ENCODE results near the gene PNKD.

Gene PNKD

DNA sequence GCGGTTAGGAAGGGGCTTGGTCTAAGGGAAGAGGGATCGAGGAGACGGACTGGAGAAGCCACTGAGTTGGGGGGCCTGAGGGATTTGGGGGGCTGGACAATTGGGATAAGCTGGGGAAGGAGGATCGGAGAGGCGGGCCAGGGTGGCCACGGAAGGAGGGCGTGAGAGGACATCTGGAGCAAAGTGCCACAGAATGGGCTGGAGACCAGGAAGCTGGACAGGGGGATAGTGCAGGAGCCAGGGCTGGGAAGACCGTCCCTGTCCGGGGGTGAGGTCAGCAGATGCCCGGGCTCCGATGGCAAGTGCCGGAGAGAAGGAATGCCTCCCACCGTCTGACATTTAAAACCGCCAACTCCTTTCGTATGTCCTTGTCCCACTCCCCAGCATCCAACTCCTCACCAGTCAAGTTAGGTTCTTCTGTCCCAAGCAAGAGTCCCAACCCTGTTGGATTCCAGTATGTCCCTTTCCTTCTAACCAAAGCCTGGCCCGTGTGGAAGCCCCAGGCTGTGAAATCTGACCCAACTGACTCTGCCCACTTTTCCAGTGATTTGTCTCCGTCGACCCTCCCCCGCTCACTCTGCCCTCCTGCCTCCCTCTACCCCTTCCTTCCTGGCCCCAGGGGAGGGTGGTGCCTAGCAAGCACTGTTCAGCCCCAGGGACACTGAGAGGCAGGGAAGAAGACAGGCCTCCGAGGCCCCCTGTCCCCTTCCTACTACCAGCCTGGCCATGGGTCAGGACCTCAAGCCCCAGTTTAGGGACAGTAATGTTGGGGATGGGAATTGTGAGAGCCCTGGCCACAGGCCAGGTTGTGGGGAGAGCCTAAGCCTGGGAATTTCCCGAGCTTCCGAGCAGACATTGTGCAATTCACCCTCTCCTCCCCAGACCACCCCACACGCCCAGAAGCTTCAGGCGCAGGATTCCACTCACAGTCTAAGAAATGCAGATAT is 53.5 kb downstream of the PNKD start:
- no peak for FAIRE-seq

DNA sequence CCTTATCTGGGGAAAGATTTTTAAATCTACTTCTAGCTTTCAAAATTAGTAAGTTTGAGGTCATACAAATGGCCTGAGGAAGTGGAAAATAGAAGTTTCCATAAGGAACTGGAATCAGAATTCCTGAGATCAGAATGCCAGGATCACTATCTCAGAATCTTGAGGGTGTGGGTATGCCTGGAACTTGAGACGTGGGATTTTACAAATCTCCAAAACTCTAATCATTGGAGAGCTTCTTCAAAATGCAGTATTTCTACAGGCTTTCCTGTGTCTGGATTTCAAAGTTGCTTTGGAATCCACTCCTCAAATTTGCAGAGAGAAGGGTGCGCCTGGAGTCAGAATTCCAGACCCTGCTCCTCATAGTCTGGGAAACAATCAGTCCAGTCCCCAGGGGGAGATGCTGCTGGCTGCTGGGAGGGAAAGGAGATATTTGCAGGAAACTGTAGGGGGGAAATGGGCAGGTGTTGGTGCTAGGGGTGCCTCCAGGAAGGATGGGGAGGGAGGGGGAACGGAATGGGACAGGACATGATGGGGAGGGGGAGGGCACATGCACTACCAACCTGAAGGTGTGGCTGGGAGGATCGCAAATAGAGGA is 55.3 kb downstream of the PNKD start:
- no peak for DNase-seq (ENCODE audit: insufficient read length, low spot score)
- TF ChIP-seq, protein P1, sequence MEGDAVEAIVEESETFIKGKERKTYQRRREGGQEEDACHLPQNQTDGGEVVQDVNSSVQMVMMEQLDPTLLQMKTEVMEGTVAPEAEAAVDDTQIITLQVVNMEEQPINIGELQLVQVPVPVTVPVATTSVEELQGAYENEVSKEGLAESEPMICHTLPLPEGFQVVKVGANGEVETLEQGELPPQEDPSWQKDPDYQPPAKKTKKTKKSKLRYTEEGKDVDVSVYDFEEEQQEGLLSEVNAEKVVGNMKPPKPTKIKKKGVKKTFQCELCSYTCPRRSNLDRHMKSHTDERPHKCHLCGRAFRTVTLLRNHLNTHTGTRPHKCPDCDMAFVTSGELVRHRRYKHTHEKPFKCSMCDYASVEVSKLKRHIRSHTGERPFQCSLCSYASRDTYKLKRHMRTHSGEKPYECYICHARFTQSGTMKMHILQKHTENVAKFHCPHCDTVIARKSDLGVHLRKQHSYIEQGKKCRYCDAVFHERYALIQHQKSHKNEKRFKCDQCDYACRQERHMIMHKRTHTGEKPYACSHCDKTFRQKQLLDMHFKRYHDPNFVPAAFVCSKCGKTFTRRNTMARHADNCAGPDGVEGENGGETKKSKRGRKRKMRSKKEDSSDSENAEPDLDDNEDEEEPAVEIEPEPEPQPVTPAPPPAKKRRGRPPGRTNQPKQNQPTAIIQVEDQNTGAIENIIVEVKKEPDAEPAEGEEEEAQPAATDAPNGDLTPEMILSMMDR (IDR thresholded peaks at IDR 0.05; ENCODE audit: insufficient read depth, missing control alignments) = no peak
- no peak for FAIRE-seq

More for the DNA sequence above, 53.5 kb downstream of the PNKD start:
- no peak for DNase-seq (ENCODE audit: insufficient read length, low spot score)
- TF ChIP-seq, protein P1 (IDR thresholded peaks at IDR 0.05; ENCODE audit: insufficient read depth, missing control alignments) = no peak

DNA sequence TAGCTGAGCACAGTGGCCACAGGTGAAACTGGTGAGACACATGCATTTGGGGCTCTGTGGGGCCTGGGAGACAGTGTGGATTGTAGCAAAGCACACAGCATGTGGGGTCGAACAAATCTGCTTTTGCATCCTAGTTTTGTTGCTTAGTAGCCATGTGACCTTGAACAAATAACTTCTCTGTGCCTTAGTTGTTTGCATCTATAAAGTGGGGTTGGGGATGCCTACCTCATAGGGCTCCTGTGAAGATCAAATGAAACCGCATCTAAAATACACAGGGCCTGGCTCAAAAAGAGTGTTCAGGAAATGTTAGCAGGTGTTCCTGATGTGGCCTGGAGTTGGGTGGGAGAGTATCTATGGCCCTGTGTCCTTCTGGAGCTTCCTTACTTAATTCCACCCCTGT is 56.0 kb downstream of the PNKD start:
- DNase-seq (ENCODE audit: insufficient read length, low spot score) (no peak), FAIRE-seq (no peak)
- TF ChIP-seq, protein P1 (IDR thresholded peaks at IDR 0.05; ENCODE audit: insufficient read depth, missing control alignments) = no peak

DNA sequence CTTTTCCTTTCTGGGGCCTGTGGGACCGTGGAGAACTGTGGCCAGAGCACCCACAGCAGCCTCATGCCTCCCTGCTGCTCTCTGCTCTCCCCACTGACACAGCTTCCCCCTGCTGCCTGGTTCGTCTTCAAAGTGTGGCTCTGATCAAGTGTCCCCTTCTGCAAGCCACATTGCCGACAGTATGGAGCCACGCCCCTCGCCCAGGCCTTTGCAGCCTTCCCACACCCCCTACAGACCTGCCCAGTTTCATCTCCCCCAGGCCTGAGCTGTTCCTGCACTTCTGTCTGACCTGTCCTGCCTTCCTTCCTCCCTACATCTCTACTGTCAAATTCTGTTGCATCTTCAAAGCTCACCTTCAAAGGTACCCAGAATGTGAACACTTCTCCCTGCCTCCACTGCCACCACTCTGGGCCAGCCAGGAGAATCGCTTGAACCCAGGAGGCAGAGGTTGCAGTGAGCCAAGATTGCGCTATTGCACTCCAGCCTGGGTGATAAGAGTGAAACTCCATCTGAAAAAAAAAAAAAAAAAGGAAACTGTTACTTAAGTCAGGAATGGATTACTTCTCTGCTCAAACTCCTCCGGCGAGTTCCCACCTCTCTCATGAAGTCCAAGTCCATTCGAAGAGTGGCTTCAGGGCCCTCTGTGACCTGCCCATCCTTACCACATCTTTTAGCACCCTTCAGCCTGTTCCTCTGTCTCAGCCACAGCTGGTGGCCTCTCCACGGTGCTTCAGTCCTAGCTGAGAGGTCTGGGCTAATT is 57.3 kb downstream of the PNKD start:
- FAIRE-seq (no peak), DNase-seq (ENCODE audit: insufficient read length, low spot score) (no peak)
- TF ChIP-seq, protein P1 (IDR thresholded peaks at IDR 0.05; ENCODE audit: insufficient read depth, missing control alignments) = no peak

DNA sequence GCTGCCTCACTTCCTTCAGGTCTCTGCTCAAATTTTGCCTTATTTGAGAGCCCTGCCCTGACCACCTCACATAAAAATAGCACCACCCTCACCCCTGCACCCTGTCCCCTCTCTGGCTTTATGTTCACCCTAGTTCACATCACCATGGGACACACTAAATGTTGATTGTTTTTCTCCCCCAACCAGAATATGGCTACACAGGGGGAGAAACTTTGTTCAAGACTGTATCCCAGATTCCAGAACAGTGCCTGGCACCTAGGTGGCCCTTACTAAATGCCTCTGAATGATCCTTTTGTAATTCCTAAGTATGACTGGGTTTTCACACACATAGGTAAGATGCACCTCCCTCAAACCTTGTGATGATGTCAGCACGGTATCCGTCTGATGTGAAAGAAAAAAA is 58.0 kb downstream of the PNKD start:
- TF ChIP-seq, protein P1 (IDR thresholded peaks at IDR 0.05; ENCODE audit: insufficient read depth, missing control alignments) = no peak
- no peak for FAIRE-seq
- DNase-seq (ENCODE audit: insufficient read length, low spot score) = no peak

DNA sequence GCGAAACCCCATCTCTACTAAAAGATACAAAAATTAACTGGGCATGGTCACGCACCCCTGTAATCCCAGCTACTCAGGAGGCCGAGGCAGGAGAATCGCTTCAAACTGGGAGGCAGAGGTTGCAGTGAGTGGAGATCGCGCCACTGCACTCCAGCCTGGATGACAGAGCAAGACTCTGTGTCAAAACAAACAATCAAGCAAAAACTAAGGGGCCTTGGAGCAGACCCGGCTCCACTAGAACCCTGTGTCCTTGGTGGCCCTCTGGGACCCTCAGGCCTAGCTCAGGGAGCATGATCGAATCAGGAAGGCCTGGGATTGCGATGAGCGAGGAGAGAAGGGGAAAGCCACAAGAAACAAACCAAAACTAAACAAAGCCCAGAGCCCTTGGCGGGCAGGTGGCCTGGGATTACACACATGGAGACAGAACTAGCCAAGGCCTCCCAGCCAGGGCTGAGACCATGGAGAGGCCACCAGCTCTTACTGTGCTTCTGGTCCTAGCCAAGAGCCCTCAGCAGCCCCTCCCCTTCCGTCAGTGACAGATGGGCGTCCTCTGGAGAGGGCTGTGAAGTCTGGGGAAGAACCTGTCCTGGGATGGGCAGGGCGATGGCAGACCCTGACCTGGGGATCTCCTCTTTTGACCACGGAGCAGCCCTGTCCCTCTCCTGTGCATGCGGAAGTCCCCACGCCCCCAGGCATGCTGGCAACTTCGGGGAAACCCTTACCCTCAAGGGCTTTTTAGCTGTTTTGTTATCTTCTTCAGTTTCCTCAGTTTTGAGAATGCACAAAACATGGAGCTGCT is 58.9 kb downstream of the PNKD start:
- TF ChIP-seq, protein P1 (IDR thresholded peaks at IDR 0.05; ENCODE audit: insufficient read depth, missing control alignments) = no peak

More for the DNA sequence above, 58.9 kb downstream of the PNKD start:
- DNase-seq (ENCODE audit: insufficient read length, low spot score) (no peak), FAIRE-seq (no peak)
